SU-DHL-6 (cell line): Measurements from ENCODE around the gene TNP2.

ENCODE experiments used
- H2AFZ ChIP-seq: fragments of 200-600 bp; sonication (generic); 2 replicates; pipeline ENCODE4 v1.6.1; 2014; ENCODE audit warnings: low read depth, mild to moderate bottlenecking, moderate library complexity, mixed read lengths, antibody characterized with exemption, low read length; ENCODE audit not compliant: severe bottlenecking
- H3F3A ChIP-seq: fragments of 200-600 bp; shearing (Covaris generic); 2 replicates; pipeline ENCODE4 v1.6.0; 2016; ENCODE audit warnings: antibody characterized with exemption, mild to moderate bottlenecking; ENCODE audit not compliant: insufficient read depth
- H3K27ac ChIP-seq: fragments of 200-600 bp; sonication (generic); 2 replicates; pipeline ENCODE4 v1.5.1; 2016; ENCODE audit warnings: low read depth, mild to moderate bottlenecking, low read length, moderate library complexity, mixed read lengths
- H3K27me3 ChIP-seq: fragments of 200-600 bp; sonication (generic), shearing (Covaris generic); 2 replicates; pipeline ENCODE4 v1.6.0; 2014; ENCODE audit warnings: mild to moderate bottlenecking, low read length
- H3K36me3 ChIP-seq: fragments of 200-600 bp; sonication (generic); 2 replicates; pipeline ENCODE4 v1.6.1; 2014; ENCODE audit warnings: mild to moderate bottlenecking, low read length, mixed read lengths
- H3K4me2 ChIP-seq: fragments of 300-600, 200-600 bp; shearing (Covaris generic), sonication (generic); 2 replicates; pipeline ENCODE4 v1.6.0; 2014; ENCODE audit warnings: low read length, low read depth, mild to moderate bottlenecking; ENCODE audit not compliant: poor library complexity, severe bottlenecking
- H3K4me3 ChIP-seq: fragments of 200-600 bp; sonication (generic); 2 replicates; pipeline ENCODE4 v1.5.1; 2014; ENCODE audit warnings: antibody characterized with exemption, low read length, mild to moderate bottlenecking, mixed read lengths; ENCODE audit not compliant: insufficient read depth, poor library complexity, severe bottlenecking
- H3K79me2 ChIP-seq: fragments of 200-600 bp; sonication (generic); 2 replicates; pipeline ENCODE4 v1.6.1; 2014; ENCODE audit warnings: mild to moderate bottlenecking, low read length, moderate library complexity; ENCODE audit not compliant: insufficient read depth
- H3K9ac ChIP-seq: fragments of 200-600 bp; sonication (generic); 2 replicates; pipeline ENCODE4 v1.7.0; 2014; ENCODE audit warnings: mild to moderate bottlenecking, low read length
- H3K9me2 ChIP-seq: fragments of 200-600 bp; sonication (generic); replicated peaks from 2 replicates; pipeline ENCODE4 v1.6.1; 2014; ENCODE audit warnings: low read length; ENCODE audit not compliant: insufficient read depth
- H3K9me3 ChIP-seq: fragments of 200-600 bp; sonication (generic); 2 replicates; pipeline ENCODE4 v1.6.1; 2014; ENCODE audit warnings: low read length, mixed read lengths; ENCODE audit not compliant: insufficient read depth
- H4K20me1 ChIP-seq: fragments of 200-600 bp; sonication (generic); 2 replicates; pipeline ENCODE4 v1.6.1; 2014; ENCODE audit warnings: low read depth, mild to moderate bottlenecking, antibody characterized with exemption, low read length, moderate library complexity, mixed read lengths
- EZH2phosphoT487 ChIP-seq: fragments of 200-600 bp; sonication (generic), shearing (Covaris generic); conservative IDR thresholded peaks from 2 replicates; pipeline ENCODE4 v1.6.1; 2018; ENCODE audit warnings: mild to moderate bottlenecking, antibody characterized with exemption, low read length, moderate library complexity, mixed read lengths
- TF ChIP-seq, protein P1 (sequence below): fragments of 200-600 bp; sonication (generic); IDR thresholded peaks from one replicate; pipeline ENCODE4 v1.5.1; 2017; ENCODE audit warnings: antibody characterized with exemption, mild to moderate bottlenecking, low read length, moderate library complexity; ENCODE audit not compliant: insufficient read depth, poor library complexity, severe bottlenecking

The TNP2 gene

DNA sequence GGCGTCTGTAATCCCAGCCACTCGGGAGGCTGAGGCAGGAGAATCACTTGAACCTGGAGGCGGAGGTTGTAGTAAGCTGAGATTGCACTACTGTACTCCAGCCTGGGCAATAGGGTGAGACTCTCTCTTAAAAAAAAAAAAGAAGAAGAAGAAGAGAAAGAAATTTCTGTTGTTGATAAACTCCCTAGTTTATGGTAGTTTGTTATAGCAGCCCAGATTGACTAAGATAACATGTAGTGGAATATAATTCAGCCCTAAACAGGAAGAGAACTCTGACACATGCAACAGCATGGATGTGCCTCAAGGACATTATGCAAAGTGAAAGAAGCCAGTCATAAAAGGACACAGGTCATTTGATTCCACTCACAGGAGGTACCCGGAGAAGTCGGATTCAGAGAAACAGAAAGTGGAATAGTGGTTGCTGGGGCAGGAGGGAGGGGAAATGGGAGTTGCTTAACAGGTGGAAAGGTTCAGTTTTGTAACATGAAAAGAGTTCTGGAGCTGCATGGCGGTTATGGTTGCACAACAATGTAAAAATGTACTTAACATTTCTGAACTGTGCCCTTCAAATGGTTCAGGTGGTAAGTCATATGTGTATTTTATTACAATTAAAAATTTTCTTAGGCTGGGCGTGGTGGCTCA is 38.0 kb upstream of the TNP2 start:
- Histone ChIP-seq H3K9me3 (0 out of 2 replicates have a peak, but pooled peaks cover 5% of the 10 kb centered on the region), H3K4me3 (no peak overlapping the region), H3K27ac (no peak overlapping the region), H3K27me3 (no peaks in the 10 kb centered on the region), H3F3A (peaks cover 12% of the 10 kb centered on the region), H4K20me1 (no peaks in the 10 kb centered on the region), H2AFZ (no peak overlapping the region), H3K79me2 (no peaks in the 10 kb centered on the region), H3K36me3 (no peaks in the 10 kb centered on the region), H3K9ac (no peak overlapping the region), H3K4me2 (no peak overlapping the region), H3K9me2 (no peaks in the 10 kb centered on the region)
- TF ChIP-seq, protein P1, sequence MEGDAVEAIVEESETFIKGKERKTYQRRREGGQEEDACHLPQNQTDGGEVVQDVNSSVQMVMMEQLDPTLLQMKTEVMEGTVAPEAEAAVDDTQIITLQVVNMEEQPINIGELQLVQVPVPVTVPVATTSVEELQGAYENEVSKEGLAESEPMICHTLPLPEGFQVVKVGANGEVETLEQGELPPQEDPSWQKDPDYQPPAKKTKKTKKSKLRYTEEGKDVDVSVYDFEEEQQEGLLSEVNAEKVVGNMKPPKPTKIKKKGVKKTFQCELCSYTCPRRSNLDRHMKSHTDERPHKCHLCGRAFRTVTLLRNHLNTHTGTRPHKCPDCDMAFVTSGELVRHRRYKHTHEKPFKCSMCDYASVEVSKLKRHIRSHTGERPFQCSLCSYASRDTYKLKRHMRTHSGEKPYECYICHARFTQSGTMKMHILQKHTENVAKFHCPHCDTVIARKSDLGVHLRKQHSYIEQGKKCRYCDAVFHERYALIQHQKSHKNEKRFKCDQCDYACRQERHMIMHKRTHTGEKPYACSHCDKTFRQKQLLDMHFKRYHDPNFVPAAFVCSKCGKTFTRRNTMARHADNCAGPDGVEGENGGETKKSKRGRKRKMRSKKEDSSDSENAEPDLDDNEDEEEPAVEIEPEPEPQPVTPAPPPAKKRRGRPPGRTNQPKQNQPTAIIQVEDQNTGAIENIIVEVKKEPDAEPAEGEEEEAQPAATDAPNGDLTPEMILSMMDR: no peak

DNA sequence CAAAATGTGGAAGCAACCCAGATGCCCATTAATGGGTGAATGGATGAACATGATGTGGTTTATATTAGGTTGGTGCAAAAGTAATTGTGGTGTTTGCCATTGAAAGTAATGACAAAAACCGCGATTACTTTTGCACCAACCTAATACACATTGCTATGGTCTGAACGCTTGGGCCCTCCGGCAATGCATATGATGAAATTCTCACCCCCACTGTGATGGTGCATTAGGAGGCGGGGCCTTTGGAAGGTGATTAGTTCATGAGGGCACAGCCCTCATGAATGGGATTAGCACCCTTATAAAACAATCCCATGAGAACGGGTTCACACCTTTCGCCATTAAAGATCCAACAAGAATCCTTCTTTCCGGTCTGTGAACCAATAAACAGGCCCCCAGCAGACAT is 37.3 kb upstream of the TNP2 start:
- no peak for TF ChIP-seq EZH2phosphoT487
- TF ChIP-seq, protein P1: no peak
- no peak overlapping the region for H3K4me2 ChIP-seq
- H3K9me3 ChIP-seq: 0 out of 2 replicates have a peak, but pooled peaks cover 5% of the 10 kb centered on the region
- no peak overlapping the region for H2AFZ ChIP-seq
- no peak overlapping the region for H3K9ac ChIP-seq
- no peaks in the 10 kb centered on the region for H3K27me3 ChIP-seq
- no peaks in the 10 kb centered on the region for H3K36me3 ChIP-seq
- H4K20me1 ChIP-seq: no peaks in the 10 kb centered on the region
- H3K4me3 ChIP-seq: no peak overlapping the region
- peaks cover 12% of the 10 kb centered on the region for H3F3A ChIP-seq
- no peaks in the 10 kb centered on the region for H3K9me2 ChIP-seq
- H3K27ac ChIP-seq: no peak overlapping the region
- H3K79me2 ChIP-seq: no peaks in the 10 kb centered on the region

DNA sequence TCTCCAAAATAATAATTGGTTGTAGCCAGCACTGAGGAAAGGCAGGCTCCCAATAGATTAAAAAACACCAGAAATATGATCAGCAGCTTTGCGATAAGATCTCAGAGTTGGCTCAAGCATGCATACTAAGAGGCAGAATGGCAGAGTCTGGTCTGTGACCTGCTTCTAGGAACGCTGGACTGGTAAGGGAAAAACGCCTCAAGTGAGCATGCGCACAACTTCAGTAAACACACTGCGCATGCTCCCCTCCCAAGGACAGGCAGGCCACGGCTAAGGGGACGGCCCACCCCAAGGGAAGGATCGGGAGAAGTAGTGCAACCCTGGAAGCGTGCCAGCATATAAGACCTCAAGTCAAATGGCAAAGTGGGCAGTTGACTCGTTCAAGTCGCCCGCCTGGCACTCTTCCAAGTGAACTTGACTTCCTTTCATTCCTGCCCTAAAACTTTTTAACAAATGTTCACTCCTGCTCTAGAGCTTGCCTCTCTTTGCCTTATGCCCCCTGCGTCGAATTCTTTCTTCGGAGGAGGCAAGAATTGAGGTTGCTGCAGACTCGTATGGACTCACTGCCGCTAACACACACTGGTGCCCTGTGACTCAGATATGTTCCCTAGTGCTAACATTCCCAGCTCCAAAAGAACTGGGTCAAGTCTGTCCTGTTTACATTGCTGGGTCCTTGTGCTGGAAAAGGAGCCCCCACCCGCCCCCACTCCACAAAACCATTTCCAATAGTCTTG is 34.4 kb upstream of the TNP2 start:
- H3F3A ChIP-seq: peaks cover 3% of the 10 kb centered on the region
- TF ChIP-seq, protein P1: no peak
- no peak for TF ChIP-seq EZH2phosphoT487
- H3K4me2 ChIP-seq: no peak overlapping the region
- no peaks in the 10 kb centered on the region for H3K79me2 ChIP-seq
- H3K9me2 ChIP-seq: no peaks in the 10 kb centered on the region
- no peak overlapping the region for H3K27ac ChIP-seq
- no peaks in the 10 kb centered on the region for H4K20me1 ChIP-seq
- H3K4me3 ChIP-seq: no peak overlapping the region
- H2AFZ ChIP-seq: no peak overlapping the region
- H3K36me3 ChIP-seq: no peaks in the 10 kb centered on the region
- no peaks in the 10 kb centered on the region for H3K27me3 ChIP-seq
- no peak overlapping the region for H3K9ac ChIP-seq
- 0 out of 2 replicates have a peak, but pooled peaks cover 5% of the 10 kb centered on the region for H3K9me3 ChIP-seq
